T-helper 2 cell treated with Interferon-gamma antibody and Interleukin-4, amounts not matched to agents 100 ng/mL and 5 ng/mL, for 36 hours (primary cell): ENCODE data around the gene ATP13A4. TPM values are rescaled to one million over a fixed set of nuclear protein-coding genes. Genes with fewer than 3 reads are reported as not detected.

Experiments
- intact Hi-C: fragments of 100-400 bp; cut with micrococcal nuclease; formaldehyde crosslinking; loops from one replicate; pipeline ENCODE4 v1.15.1; 2023
- total RNA-seq: library from RNA; stranded (reverse); gene quantifications from 2 replicates; pipeline ENCODE4 v1.2.3, GENCODE V29; 2022

ATP13A4 gene
- total RNA-seq, 1 donor from 2014 or later, result 2.7 TPM

- intact Hi-C loops, result no loop called here
Observed at GRCh38 chr3:193499136-193499770, 55.4 kb downstream of the ATP13A4 start.

GRCh38 chr3:193498215-193498614, 56.5 kb downstream of the ATP13A4 start:
- intact Hi-C loops, result no loop called here

- intact Hi-C loops, result no loop called here
Observed at GRCh38 chr3:193496658-193497057, 58.0 kb downstream of the ATP13A4 start.

- intact Hi-C loops, result no loop called here
Observed at GRCh38 chr3:193491026-193491425, 63.7 kb downstream of the ATP13A4 start.

GRCh38 chr3:193490580-193490979, 64.1 kb downstream of the ATP13A4 start:
- intact Hi-C loops, result no loop called here

- intact Hi-C loops, result no loop called here
Observed at GRCh38 chr3:193489949-193490348, 64.7 kb downstream of the ATP13A4 start.

GRCh38 chr3:193488741-193489140, 66.0 kb downstream of the ATP13A4 start:
- intact Hi-C loops, result no loop called here

GRCh38 chr3:193483988-193484539, 70.6 kb downstream of the ATP13A4 start:
- intact Hi-C loops, result no loop called here

- intact Hi-C loops, result no loop called here
Observed at GRCh38 chr3:193481436-193481835, 73.3 kb downstream of the ATP13A4 start.

- intact Hi-C loops, result no loop called here
Observed at GRCh38 chr3:193474446-193474845, 80.2 kb downstream of the ATP13A4 start.

- intact Hi-C loops, result no loop called here
Observed at GRCh38 chr3:193470710-193471109, 84.0 kb downstream of the ATP13A4 start.

GRCh38 chr3:193465992-193466608, 88.6 kb downstream of the ATP13A4 start:
- intact Hi-C loops, result no loop called here

GRCh38 chr3:193464889-193465288, 89.8 kb downstream of the ATP13A4 start:
- intact Hi-C loops, result loop anchor here (5.0 kb wide), 1 partner anchor 852 kb away; no protein-coding TSS in a partner anchor

- intact Hi-C loops, result no loop called here
Observed at GRCh38 chr3:193457526-193457925, 97.2 kb downstream of the ATP13A4 start.

GRCh38 chr3:193452338-193452737, 102.4 kb downstream of the ATP13A4 start:
- intact Hi-C loops, result no loop called here

GRCh38 chr3:193451902-193452301, 102.8 kb downstream of the ATP13A4 start:
- intact Hi-C loops, result no loop called here

GRCh38 chr3:193446965-193447602, 107.6 kb downstream of the ATP13A4 start:
- intact Hi-C loops, result no loop called here

- intact Hi-C loops, result no loop called here
Observed at GRCh38 chr3:193439423-193439822, 115.3 kb downstream of the ATP13A4 start.

GRCh38 chr3:193418576-193419373, 135.9 kb downstream of the ATP13A4 start:
- intact Hi-C loops, result no loop called here

- intact Hi-C loops, result no loop called here
Observed at GRCh38 chr3:193416629-193417028, 138.1 kb downstream of the ATP13A4 start.

- intact Hi-C loops, result no loop called here
Observed at GRCh38 chr3:193407688-193408087, 147.0 kb downstream of the ATP13A4 start.

GRCh38 chr3:193407112-193407511, 147.6 kb downstream of the ATP13A4 start:
- intact Hi-C loops, result no loop called here
